ENCODE results near the gene SUPT3H.

The SUPT3H gene

DNA sequence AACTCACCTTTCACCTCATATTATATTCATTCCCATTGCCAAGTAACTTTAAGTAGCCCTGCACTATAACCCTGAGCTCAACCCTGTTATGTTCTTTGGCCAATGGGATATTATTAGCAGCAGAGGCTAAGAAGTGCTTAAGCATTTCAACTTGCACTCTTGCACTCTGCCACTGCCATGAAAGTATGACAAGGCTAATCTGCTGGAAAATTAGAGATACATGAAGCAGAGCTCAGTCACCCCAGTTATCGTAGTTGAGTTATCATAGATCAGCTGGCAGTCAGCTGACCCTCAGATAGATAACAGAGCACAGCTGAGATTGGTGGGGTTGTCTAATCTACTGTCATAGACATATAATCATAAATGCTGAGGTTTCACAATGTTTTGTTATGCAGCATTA, 259.0 kb downstream of the SUPT3H start:
- H3K4me3 ChIP-seq (replicated peaks; ENCODE audit: low read depth, low read length), result no peak overlapping the region
- no peak for DNase-seq (ENCODE audit: extremely low read depth, low read depth)
- TF ChIP-seq, protein P1, sequence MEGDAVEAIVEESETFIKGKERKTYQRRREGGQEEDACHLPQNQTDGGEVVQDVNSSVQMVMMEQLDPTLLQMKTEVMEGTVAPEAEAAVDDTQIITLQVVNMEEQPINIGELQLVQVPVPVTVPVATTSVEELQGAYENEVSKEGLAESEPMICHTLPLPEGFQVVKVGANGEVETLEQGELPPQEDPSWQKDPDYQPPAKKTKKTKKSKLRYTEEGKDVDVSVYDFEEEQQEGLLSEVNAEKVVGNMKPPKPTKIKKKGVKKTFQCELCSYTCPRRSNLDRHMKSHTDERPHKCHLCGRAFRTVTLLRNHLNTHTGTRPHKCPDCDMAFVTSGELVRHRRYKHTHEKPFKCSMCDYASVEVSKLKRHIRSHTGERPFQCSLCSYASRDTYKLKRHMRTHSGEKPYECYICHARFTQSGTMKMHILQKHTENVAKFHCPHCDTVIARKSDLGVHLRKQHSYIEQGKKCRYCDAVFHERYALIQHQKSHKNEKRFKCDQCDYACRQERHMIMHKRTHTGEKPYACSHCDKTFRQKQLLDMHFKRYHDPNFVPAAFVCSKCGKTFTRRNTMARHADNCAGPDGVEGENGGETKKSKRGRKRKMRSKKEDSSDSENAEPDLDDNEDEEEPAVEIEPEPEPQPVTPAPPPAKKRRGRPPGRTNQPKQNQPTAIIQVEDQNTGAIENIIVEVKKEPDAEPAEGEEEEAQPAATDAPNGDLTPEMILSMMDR (IDR thresholded peaks at IDR 0.05; ENCODE audit: low read depth, low read length, missing control alignments), result no peak

DNA sequence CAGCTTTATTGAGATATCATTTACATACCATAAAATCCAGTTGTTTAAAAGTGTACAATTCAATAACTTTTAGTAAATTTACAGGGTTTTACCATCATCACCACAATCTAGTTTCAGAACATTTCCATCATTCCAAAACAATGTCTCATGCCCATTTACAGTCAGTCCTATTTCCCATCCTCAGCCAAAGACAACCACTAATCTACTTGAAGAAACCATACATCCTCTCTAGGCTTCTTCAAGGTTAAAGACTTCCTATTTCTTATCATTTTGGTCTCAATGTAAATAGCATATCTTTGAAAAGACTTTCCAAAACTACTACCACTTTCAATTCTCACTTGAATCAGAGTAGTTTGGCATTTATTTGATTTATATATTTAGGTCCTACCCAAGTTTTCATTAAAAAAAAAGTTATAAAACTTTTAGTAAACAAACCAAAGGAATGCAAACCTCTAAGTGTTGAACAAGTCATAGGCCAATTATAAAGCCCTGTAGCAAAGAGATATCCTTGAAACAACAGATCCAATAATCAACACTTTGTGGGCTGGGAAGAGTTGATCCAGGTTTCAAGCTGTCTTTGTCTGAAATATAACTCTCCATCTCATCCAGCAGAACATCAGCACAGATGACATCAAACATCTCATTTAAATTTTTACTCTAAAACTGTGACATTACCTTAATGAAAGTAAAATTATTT, 260.9 kb downstream of the SUPT3H start:
- H3K4me3 ChIP-seq (replicated peaks; ENCODE audit: low read depth, low read length), result no peak overlapping the region
- DNase-seq (ENCODE audit: extremely low read depth, low read depth), result peak; percentile 33
- TF ChIP-seq, protein P1 (IDR thresholded peaks at IDR 0.05; ENCODE audit: low read depth, low read length, missing control alignments), result no peak

DNA sequence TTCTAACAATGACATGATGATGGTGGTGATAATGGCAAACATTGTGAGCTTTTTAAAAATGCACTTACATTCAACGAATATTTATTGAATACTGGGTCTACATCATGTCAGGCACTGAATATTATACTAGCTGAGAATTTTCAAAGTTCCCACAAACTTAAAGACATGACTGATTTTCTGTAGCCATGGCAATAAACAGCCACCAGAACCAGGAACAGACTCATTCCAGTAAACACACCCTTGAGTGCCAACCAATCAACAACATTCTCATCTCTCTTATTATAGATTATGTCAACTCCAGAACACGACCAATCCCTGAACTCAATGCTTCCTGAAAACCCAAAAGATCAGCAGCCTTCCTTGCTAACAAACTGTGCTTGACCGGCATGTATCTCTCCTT, 262.0 kb downstream of the SUPT3H start:
- TF ChIP-seq, protein P1 (IDR thresholded peaks at IDR 0.05; ENCODE audit: low read depth, low read length, missing control alignments), result no peak
- no peak for DNase-seq (ENCODE audit: extremely low read depth, low read depth)
- H3K4me3 ChIP-seq (replicated peaks; ENCODE audit: low read depth, low read length), result no peak overlapping the region

DNA sequence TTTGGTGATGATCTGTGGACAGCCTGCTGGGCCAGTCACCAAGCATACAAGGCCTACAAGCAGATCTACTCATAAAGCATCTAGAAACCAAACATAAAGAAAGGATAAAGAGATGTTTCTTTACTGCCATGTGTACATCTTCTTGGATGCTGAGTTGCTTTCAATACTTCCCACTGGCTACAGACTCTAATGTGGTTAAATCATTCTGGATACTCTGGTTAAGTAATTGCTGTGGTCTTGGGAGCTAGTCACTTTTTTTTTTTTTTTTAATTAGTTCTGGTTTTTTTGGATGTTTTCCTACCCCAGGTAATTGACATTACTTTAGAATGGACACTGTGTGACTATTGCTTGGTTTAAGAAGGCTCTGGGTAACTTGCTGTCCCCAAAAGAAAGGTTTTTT, 265.0 kb downstream of the SUPT3H start:
- TF ChIP-seq, protein P1 (IDR thresholded peaks at IDR 0.05; ENCODE audit: low read depth, low read length, missing control alignments), result no peak
- H3K4me3 ChIP-seq (replicated peaks; ENCODE audit: low read depth, low read length), result no peak overlapping the region
- no peak for DNase-seq (ENCODE audit: extremely low read depth, low read depth)

DNA sequence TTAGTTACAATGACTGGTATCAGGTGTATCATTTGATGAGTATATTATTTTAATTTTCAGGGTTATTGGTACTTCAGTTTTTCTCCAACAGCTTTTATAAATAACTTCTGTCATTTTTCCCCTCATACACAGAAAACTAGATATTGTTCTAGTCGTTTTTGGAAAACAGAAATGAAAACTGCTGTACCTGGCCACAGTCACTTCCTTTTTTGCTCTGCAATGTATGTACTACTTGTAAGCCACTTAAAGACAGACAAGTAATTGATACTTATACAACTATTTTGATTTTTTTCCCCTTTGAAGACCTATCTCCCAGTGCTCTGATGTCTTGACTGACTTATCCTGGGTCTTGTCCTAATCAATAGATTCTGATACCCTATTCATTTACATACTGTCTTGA, 268.2 kb downstream of the SUPT3H start:
- DNase-seq (ENCODE audit: extremely low read depth, low read depth), result no peak
- no peak overlapping the region for H3K4me3 ChIP-seq (replicated peaks; ENCODE audit: low read depth, low read length)
- TF ChIP-seq, protein P1 (IDR thresholded peaks at IDR 0.05; ENCODE audit: low read depth, low read length, missing control alignments), result no peak

DNA sequence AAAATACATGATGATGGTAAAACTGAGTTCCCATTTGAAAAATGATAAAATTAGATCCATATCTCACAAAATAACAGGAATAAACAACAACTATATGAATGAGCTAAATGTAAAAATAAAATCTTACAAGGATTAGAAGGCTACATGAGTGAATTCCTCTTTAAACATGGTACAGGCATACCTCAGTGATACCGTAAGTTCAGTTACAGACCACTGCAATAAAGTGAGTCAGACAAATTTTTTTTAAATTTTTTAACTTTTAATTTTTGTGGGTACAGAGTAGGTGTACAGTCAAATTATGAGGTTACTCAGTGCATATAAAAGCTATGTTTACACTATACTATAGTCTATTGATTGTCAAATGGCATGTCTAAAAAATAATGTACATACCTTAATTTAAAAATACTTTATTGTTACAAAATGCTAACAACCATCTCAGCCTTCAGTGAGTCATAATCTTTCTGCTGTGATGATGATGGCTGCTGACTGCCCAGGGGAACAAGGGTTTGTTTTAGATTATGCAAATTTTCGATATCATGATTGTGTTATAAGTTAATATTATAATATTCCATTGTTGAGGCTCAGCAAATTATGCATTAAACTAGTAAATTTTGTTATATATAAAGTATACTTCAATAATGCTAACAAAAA, 272.4 kb downstream of the SUPT3H start:
- TF ChIP-seq, protein P1 (IDR thresholded peaks at IDR 0.05; ENCODE audit: low read depth, low read length, missing control alignments), result no peak
- DNase-seq (ENCODE audit: extremely low read depth, low read depth), result no peak
- H3K4me3 ChIP-seq (replicated peaks; ENCODE audit: low read depth, low read length), result no peak overlapping the region
